GM19023 (cell line): Measurements from ENCODE around the gene SGK2.

Experiments
- ATAC-seq: cut with Tn5 transposase; IDR thresholded peaks from one replicate; pipeline ENCODE4 v1.9.1; 2021; ENCODE audit warnings: mild to moderate bottlenecking, moderate library complexity; ENCODE audit not compliant: unreplicated experiment

Gene SGK2

DNA sequence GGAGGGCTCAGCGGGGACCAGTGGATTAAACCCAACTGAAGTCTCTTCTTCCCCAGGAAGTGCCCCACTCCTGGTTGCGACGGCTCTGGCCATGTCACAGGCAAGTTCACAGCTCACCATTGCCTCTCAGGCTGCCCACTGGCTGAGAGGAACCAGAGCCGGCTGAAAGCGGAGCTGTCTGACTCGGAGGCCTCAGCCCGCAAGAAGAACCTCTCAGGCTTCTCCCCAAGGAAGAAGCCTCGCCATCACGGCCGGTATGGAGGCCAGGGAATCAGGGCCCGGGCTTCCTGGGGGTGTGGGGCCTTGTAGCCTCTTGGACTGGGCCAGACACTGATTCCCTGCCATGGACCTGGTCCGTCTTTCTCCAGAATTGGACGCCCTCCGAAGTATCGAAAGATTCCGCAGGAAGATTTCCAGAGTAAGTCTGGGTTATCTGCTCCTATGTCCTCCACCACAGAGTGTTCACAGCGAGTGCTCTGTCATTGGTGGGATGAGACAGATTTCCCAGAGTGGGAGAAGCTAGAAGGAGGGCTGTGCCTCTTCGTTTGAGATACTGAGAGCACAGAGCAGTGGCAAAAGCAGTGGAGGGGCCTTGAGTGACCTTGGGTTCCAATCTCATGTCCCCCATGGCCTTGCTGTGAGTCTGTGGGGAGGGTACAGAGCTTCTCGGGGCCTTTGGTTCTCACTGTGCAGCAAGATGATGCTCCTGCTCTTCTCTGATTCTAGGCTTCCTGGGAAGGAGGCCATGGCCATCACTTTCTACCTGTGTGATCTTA, 22.6 kb upstream of the SGK2 start:
- ATAC-seq, result no peak

DNA sequence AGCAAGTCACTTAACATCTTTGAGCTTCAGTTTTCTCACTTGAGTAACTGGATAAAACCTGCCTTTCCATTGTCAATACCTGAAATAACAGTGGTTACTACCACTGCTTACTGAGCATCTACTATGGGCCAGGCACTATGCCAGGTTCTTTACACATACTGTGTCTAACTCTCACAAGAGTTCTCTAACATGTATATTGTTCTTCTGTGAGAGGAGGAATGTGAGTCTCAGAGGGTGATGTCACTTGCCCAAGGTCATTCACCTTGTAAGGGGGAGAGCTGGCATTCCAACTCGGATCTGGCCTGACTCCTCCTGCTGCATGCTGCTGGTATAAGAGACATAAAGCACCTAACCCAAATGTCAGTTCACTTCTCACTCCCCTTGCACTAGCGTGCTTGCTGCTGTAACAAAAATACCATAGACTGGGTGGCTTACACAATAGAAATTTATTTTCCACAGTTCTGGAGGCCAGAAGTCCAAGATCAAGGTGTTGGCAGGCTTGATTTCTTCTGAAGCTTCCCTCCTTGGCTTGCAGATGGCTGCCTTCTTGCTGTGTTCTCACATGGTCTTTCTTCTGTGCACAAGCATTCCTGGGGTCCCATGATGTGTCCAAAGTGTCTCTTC, 21.9 kb upstream of the SGK2 start:
- no peak for ATAC-seq

DNA sequence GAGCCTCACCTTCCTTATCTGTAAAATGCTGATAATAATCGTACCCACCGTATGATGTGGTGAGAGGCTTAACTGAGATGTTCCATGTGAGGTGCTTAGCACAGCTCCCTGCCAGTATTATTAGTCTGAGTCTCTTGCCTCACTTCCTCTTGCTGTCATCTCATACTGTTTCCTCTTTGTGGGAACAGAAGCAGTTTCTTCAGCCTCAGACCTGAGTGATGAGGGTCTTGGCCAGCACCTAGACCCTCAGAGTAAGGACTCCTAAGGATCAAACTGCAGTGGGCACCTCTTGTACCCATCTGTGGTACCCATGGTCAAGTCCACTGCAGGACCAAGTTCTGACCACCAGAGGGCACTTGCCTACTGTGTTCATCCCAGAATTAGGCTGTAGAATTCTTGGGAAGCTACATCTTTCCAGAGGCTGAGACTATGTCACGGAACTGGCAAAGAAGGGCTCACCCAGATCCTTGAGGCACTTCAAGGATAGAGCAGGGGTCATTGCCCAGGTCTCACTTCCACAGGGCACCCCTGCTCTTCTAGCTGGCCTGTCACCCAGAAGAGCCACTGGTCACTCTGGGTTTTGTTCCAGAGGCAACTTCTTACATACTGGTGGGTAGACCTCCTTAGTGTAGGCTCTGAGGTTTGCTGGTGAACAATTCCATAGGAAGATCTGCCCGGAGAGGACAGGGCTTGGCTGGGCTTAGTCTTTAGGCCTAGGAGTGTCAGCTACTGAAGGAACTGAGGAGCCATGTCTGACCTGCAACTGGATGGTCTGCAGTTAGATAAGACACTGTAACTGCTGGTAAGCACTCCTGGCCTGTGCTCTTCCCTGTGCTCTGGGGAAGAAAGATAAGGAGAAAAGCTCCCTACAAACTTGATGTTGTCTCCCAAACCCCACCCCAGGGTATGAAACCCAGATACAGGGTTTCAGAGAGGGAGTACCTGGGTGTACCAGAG, 20.6 kb upstream of the SGK2 start:
- ATAC-seq, result no peak

DNA sequence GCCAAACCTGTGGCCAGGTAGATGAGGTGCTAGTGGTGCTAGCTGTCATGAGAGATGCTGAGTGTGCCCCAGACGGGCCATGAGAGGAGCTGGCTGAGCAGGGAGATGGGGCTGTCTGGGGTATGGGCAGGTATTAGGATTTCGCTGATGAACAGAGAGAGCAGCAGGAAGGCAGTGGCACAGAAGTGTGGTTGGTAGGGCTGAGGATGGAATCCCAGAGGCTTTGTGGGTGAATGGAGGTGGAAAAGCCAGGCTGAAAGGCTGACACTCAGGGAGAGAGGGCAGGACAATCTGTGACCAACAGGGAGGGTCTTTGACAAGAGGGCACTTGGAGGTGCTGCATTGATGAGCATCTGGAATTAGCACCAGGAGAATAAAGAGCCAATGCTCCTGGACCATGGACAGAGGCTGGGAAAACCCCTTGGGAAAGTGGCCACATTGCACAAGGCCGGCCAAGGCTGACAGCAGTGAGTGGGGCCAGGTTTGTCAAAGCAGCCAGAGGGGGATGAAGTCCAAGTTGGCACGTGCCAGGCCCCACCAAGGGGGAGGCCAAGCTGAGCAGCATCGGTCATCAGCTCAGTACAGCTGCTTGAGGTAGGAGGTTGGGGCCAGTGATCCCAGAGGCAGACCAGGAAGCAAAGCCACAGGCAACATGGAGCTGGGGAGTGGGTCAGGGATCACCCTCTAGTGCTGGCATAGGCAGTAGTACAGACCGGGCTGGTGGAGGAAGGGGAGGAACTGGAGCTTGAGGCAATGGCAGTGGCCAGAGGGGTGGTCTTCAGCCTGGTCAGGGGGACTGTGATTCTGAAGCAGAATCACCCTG, 19.7 kb upstream of the SGK2 start:
- ATAC-seq, result no peak

DNA sequence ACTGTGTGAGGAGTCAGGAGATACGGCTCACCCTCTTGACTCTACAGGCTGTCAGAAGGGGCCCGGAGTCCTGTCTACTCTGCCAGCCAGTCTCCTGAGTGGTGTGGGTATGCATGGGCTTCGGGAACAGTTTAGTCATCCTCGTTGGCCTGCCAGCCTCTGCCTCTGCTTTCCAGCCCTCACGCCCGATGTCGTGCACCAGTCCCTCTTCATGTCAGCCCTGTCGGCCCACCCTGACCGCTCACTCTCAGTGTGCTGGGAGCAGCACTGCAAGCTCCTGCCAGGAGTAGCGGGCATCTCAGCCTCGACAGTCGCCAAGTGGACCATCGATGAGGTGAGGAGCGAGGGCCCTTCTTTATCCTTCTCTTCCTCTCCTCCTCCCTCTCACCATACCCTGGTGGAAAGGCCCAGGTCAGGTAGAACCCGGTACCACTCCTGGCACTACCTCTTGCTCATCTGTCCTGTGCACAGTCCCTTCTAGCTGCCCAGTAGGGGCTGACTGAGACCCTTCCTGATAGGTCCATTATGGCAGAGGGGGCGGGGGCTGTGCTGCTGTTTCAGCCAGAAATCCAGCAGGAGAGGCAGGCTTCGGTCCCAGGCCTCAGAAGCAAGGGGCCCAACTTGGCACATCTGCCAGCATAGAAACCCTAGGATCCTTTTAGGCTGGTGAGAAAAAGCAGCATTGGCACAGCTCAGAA, 18.7 kb upstream of the SGK2 start:
- ATAC-seq, result no peak

DNA sequence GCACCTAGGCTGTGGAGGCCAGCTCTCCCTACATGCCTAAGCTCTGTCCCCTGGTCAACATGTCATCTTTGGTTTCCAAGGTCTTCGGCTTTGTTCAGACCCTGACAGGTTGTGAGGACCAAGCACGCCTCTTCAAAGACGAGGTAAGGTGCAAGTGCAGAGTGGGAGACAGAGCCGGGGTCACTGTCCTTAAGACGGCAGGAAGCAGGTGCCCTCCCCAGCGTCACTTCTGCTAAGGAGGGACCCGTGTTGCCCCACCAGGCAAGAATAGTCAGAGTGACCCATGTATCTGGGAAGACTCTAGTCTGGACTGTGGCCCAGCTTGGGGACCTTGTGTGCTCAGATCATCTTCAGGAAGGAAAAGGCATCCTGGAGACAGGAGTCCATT, 18.2 kb upstream of the SGK2 start:
- no peak for ATAC-seq

DNA sequence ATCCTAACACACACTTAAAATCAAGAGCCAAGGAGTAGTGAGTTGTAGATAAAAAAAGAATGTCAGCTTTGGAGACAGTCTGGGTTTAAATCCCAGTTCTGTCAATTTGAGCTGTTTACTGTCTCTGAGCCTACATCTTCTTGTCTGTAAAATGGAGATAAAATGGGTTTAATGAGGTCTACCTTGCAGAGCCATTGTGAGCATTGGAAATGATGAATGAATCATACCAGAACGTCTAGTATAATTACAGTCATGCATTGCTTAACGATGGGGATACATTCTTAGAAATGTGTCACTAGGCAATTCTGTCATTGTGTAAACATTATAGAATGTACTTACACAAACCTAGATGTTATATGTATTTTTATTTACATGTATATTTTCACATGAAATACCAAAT, 17.6 kb upstream of the SGK2 start:
- no peak for ATAC-seq

DNA sequence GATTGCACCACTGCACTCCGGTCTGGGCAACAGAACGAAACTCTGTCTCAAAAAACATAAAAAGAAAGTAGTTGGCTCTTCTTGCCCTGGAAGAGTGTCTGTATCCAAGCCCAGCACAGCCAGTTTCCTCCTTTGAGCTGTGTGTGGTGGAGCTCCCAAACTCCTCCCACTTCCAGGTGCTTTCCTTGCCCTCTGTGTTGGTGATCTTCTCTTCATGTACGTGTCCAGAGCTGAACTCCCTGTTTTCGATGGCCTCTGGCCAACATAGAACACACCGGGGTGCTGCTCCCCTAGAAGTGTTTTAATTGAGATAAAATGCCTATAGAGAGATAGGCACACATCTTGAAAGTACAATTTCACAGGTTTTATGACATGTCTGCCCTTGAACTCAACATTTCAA, 16.7 kb upstream of the SGK2 start:
- no peak for ATAC-seq

DNA sequence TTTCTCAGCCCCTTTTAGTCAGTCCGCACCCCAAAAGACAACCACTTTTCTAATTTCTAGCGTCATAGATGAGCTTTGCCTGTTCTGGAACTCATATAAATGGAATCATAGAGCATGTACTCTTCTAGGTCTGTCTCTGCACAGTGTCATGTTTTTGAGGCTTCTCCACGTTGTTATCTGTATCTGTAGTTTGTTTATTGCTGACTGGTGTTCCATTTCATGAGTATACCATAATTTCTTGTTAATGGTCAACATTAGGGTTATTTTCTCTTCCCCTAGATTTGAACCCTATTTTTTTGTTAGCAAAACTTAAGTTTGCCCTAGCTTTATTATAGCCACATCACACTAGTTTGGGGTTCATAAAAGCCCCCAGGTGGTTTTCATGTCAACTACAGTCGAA, 16.2 kb upstream of the SGK2 start:
- no peak for ATAC-seq

DNA sequence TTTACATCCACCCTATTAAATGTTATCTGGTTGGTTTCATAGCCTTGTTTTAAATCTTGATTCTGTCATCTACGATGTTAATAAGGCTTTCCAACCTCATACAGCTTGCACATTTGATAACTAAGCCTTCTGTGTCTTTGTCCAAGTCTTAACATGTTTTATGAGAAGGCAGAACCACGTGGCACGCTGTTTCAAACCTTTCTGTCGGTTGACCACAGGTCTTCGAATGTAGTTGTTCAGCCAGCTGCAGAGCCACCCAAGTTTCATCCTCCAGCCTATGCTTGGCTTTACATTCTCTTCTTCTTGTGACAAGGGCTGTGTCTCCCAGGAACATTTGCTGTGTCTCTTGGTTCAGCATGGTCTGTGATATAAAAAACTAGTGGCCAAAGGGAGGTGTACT, 15.7 kb upstream of the SGK2 start:
- no peak for ATAC-seq

DNA sequence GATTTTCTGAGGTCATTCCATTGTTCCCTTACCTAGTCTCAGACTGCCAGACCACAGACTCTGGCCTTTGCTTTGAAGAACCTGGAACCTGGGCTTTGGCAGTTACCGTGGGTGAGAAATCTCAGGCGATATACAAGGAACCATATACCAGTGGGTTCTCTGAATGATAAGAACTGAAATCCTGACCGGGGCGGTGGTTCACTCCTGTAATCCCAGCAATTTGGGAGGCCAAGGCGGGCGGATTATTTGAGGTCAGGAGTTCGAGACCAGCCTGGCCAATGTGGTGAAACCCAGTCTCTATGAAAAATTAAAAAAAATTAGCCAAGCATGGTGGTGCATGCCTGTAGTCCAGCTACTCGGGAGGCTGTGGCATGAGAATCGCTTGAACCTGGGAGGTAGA, 14.3 kb upstream of the SGK2 start:
- no peak for ATAC-seq

DNA sequence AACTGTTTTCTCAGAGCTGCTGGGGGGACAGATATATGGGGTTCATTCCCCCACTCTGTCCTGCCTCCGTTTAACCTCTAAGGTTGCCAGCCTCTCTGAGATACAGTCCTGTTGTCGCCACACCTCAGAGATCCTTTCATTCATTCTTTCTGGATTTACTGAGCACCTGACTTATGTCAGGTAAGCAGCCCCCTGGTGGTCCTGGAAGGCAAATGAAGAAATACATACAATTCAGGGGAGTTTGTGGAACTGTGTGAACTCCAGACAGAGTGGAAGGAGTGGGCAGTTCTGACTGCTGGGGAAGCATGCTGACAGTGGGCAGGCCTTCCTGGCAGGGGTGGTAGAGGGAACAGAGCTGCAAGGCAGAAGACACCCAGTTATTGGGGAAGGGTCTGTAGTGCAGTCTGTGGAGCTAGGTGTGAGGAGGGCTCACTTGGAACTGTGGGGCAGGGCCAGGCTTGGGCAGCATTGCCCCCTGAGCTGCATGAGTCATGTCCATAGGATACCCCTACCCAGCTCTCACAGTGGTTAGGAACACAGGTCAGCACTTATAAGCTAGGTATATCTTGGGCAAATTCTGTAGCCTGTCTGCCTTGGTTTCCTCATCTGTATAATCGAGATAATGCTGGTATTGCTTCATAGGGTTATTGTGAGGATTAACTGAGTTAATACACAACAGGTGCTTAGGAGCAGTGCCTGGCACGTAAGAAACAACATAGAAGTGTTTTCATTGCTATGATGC, 12.8 kb upstream of the SGK2 start:
- ATAC-seq, result no peak

DNA sequence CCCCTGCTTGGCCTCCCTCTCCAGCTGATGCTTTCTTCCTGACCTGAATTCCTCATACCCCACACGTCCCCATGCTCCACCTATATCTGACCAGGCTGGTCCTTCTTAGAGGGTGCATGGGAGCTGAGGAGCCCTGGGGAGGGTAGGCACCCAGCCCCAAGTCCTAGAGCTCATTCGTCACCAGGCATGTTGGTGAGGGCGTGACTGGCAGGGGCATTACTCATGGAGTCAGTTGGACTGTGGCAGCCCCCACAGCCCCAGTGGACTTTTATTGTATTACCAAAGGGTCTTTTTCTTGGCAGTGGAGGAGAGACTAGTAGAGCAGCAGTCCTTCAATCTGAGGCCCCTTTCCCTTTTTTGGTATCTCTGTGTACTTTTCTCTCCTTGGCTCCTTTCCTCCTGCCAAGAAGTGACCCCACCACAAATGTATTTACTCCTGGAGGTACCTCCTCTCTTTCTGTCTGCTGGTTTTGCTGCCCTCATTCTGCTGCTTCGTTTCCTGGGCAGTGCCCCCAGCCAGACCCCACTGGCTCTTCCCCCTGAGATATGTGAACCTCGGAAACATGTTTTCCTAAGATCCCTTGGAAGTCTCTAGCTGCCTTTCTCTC, 10.4 kb upstream of the SGK2 start:
- no peak for ATAC-seq

DNA sequence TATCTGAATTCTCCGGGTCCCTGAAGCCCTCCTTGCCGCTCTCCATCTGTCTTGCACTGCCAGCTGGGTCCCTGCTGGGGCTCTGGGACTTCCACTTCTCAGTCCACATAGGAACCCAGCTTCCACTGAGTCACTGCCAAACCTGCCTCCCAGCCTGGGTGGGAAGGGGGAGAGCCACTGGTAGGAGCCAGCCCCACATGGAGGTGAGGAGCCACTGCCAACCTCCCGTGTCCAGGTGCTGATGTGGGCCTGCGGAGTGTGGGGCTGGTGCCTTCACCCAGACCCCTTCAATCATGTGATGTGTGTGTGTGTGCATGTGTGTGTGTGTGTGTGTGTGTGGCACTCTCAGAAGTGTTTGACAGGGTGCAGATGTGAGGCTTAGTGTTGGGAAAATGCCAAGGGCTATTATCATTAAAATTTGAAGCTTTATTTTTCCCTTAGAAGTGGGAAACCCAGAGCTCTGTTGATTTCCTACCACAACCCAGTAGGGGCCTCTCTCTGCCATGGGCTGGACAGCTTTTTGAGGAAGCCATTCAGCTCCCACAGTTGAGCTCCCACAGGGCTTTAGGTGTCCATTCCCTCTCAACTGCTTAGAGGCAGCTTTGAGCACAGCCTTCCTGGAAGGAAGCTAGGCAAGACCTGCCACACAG, 9.3 kb upstream of the SGK2 start:
- ATAC-seq, result no peak

DNA sequence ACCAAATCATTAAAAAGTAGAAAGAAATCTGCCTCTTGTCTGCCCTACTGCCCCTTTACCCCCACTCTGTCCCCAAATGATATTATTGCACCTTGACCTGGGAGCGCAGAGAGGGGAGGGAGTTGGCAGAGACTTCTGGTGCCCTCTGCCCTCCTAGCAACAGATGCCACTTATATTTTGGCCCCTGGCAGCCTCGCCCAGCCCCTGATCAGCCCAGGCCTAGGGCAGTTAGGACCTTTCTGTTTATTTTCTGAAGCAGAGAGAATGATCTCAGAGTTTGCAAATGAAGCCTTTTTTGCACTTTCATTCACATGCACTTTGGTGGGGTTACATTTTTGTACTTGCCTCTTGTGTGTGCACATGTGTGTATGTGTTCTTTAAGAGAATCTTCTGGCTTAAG, 8.4 kb upstream of the SGK2 start:
- no peak for ATAC-seq

DNA sequence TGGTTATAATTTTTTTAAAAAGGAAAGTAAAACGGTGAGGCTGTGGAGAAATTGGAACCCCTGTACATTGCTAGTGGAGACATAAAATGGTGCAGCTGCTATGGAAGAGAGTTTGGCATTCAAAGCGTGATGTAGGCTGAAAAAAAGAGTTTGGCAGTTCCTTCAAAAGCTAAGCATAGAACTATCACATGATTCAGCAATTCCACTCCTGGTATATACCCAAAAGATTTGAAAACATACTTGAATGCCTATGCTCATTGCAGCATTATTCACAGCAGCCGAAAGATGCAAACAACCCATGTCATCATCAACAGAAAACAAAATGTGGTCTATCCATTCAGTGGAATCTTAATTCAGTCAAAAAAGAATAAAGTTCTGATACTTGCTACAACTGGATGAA, 4.5 kb upstream of the SGK2 start:
- no peak for ATAC-seq

DNA sequence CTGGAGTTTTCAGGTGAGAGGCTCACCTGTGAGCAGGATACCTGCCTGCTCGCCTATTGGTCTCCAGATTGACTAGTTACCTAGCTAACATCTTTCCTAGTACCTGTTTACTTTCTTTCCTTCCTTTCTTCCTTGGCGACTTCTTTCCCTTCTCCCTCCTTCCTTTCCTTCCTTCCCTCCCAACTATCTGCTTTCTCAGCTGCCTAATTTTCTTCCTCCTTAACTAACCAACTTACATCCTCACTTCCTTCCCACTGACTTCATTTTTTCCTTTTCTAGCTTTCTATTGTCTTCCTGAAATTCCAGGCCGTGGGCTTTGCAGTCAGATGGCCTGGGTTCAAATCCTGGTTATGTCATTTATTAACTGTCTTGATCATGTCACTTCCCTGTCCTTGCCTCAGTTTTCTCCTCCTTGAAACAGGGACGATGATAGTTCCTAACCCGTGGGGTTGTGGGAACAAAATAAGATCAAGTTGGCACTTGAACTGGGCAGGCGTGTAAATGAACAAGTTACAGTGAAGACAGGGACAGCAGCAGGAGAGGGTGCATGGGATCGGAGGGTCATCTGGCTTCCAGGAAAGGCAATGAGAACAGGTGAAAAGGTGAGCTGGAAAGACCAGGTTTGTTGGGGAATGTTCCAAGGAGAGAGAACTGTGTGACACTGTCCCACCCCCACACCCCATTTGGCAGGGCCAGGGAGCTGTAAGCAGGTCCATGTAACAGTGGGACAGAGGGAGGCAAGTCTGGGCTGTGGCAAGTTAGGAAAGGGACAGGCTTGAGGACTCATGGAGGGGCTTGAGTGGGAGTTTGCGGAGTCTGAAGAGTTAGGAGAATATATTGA, 540 bp downstream of the SGK2 start:
- ATAC-seq, result no peak

DNA sequence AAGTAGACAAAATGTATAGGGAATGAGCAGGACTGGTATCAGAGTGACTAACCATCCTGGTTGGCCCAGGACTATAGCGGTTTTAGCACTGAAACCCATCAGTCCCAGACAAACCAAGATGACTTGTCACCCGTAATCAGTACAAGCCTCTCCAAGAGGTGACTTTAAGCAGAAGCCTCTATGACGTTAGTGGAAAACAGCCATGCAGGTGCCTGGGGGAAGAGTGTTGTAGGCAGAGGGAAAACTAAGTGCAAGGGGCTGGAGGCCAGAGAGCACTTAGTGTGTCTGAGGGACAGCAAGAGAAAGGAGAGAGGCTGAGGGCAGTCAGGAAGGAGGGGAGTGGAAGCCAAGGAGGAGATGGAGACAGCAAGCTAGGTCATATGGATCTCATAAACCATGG, 2.1 kb downstream of the SGK2 start:
- no peak for ATAC-seq
